ENCODE measurements around the gene TPTE2.

Gene TPTE2

GRCh38 chr13:19604306-19604705, 43.0 kb upstream of the TPTE2 start:
- H3K36me3 ChIP-seq (ENCODE audit: insufficient read depth) = no peaks in the 10 kb centered on the region
- H3K79me2 ChIP-seq (ENCODE audit: insufficient read depth, low read depth) = no peaks in the 10 kb centered on the region
- no peaks in the 10 kb centered on the region for H3K27me3 ChIP-seq (ENCODE audit: insufficient read depth, low read depth)
- no peak overlapping the region for H2AFZ ChIP-seq (ENCODE audit: low read depth)
- no peak overlapping the region for H3K27ac ChIP-seq
- H4K20me1 ChIP-seq (ENCODE audit: insufficient read depth) = no peaks in the 10 kb centered on the region
- no peaks in the 10 kb centered on the region for H3K4me1 ChIP-seq (ENCODE audit: low read depth, poor library complexity, severe bottlenecking)
- no peak overlapping the region for H3K4me2 ChIP-seq
- TF ChIP-seq CTCF (conservative IDR thresholded peaks at IDR 0.05; ENCODE audit: low read depth, low read length) = no peak
- no peak overlapping the region for H3K9ac ChIP-seq
- no peak overlapping the region for H3K4me3 ChIP-seq (IDR thresholded peaks at IDR 0.05; ENCODE audit: insufficient read depth, low read depth, low read length)

GRCh38 chr13:19601749-19602725, 40.7 kb upstream of the TPTE2 start:
- Histone ChIP-seq H4K20me1 (ENCODE audit: insufficient read depth) (no peaks in the 10 kb centered on the region), H3K79me2 (ENCODE audit: insufficient read depth, low read depth) (no peaks in the 10 kb centered on the region), H3K4me3 (IDR thresholded peaks at IDR 0.05; ENCODE audit: insufficient read depth, low read depth, low read length) (no peak overlapping the region), H3K36me3 (ENCODE audit: insufficient read depth) (no peaks in the 10 kb centered on the region), H3K27me3 (ENCODE audit: insufficient read depth, low read depth) (no peaks in the 10 kb centered on the region), H2AFZ (ENCODE audit: low read depth) (peak overlapping the region; percentile 75), H3K4me1 (ENCODE audit: low read depth, poor library complexity, severe bottlenecking) (no peaks in the 10 kb centered on the region), H3K27ac (no peak overlapping the region), H3K9ac (peak overlapping the region; percentile 75), H3K4me2 (peak overlapping the region; percentile 94)
- TF ChIP-seq CTCF (conservative IDR thresholded peaks at IDR 0.05; ENCODE audit: low read depth, low read length) = no peak

GRCh38 chr13:19597523-19597922, 36.2 kb upstream of the TPTE2 start:
- no peak overlapping the region for H3K27ac ChIP-seq
- H3K4me1 ChIP-seq (ENCODE audit: low read depth, poor library complexity, severe bottlenecking) = no peaks in the 10 kb centered on the region
- H3K27me3 ChIP-seq (ENCODE audit: insufficient read depth, low read depth) = no peaks in the 10 kb centered on the region
- no peak overlapping the region for H3K4me3 ChIP-seq (IDR thresholded peaks at IDR 0.05; ENCODE audit: insufficient read depth, low read depth, low read length)
- no peaks in the 10 kb centered on the region for H3K79me2 ChIP-seq (ENCODE audit: insufficient read depth, low read depth)
- H4K20me1 ChIP-seq (ENCODE audit: insufficient read depth) = no peaks in the 10 kb centered on the region
- no peak overlapping the region for H3K4me2 ChIP-seq
- TF ChIP-seq CTCF (conservative IDR thresholded peaks at IDR 0.05; ENCODE audit: low read depth, low read length) = no peak
- no peaks in the 10 kb centered on the region for H3K36me3 ChIP-seq (ENCODE audit: insufficient read depth)
- no peak overlapping the region for H2AFZ ChIP-seq (ENCODE audit: low read depth)
- H3K9ac ChIP-seq = no peak overlapping the region

GRCh38 chr13:19596960-19597361, 35.6 kb upstream of the TPTE2 start:
- H3K4me1 ChIP-seq (ENCODE audit: low read depth, poor library complexity, severe bottlenecking) = no peaks in the 10 kb centered on the region
- no peak overlapping the region for H3K4me2 ChIP-seq
- no peak overlapping the region for H3K4me3 ChIP-seq (IDR thresholded peaks at IDR 0.05; ENCODE audit: insufficient read depth, low read depth, low read length)

More at GRCh38 chr13:19596960-19597361, 35.6 kb upstream of the TPTE2 start:
- Histone ChIP-seq H3K36me3 (ENCODE audit: insufficient read depth) (no peaks in the 10 kb centered on the region), H3K79me2 (ENCODE audit: insufficient read depth, low read depth) (no peaks in the 10 kb centered on the region), H3K9ac (no peak overlapping the region), H3K27me3 (ENCODE audit: insufficient read depth, low read depth) (no peaks in the 10 kb centered on the region), H4K20me1 (ENCODE audit: insufficient read depth) (no peaks in the 10 kb centered on the region), H2AFZ (ENCODE audit: low read depth) (no peak overlapping the region), H3K27ac (no peak overlapping the region)
- no peak for TF ChIP-seq CTCF (conservative IDR thresholded peaks at IDR 0.05; ENCODE audit: low read depth, low read length)

Data from KMS-11 (cell line).